HL-60 (cell line): ENCODE data around the gene MNDA.

Source experiments
- POLR2AphosphoS5 ChIP-seq: IDR thresholded peaks from 2 replicates; pipeline ENCODE4 v1.6.1; 2012; ENCODE audit warnings: low read depth
- SPI1 ChIP-seq: IDR thresholded peaks from 2 replicates; pipeline ENCODE4 v1.6.1; 2012; ENCODE audit warnings: low read depth, mild to moderate bottlenecking, borderline replicate concordance
- TF ChIP-seq, protein P1 (sequence below): IDR thresholded peaks from one replicate; pipeline ENCODE4 v1.5.1; 2011; ENCODE audit warnings: low read length, control low read depth, inconsistent platforms; ENCODE audit not compliant: insufficient read depth

- TF ChIP-seq, protein P1, sequence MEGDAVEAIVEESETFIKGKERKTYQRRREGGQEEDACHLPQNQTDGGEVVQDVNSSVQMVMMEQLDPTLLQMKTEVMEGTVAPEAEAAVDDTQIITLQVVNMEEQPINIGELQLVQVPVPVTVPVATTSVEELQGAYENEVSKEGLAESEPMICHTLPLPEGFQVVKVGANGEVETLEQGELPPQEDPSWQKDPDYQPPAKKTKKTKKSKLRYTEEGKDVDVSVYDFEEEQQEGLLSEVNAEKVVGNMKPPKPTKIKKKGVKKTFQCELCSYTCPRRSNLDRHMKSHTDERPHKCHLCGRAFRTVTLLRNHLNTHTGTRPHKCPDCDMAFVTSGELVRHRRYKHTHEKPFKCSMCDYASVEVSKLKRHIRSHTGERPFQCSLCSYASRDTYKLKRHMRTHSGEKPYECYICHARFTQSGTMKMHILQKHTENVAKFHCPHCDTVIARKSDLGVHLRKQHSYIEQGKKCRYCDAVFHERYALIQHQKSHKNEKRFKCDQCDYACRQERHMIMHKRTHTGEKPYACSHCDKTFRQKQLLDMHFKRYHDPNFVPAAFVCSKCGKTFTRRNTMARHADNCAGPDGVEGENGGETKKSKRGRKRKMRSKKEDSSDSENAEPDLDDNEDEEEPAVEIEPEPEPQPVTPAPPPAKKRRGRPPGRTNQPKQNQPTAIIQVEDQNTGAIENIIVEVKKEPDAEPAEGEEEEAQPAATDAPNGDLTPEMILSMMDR, result no peak
- TF ChIP-seq SPI1 (no peak), POLR2AphosphoS5 (no peak)
Measured at GRCh38 chr1:158840236-158840635, 9.1 kb downstream of the MNDA start.
